HG03280 (cell line): ENCODE results near the gene SLC8A1.

Experiments
- ATAC-seq: cut with Tn5 transposase; IDR thresholded peaks from one replicate; pipeline ENCODE4 v1.9.1; 2021; ENCODE audit warnings: mild to moderate bottlenecking, moderate library complexity; ENCODE audit not compliant: unreplicated experiment

Gene SLC8A1

DNA sequence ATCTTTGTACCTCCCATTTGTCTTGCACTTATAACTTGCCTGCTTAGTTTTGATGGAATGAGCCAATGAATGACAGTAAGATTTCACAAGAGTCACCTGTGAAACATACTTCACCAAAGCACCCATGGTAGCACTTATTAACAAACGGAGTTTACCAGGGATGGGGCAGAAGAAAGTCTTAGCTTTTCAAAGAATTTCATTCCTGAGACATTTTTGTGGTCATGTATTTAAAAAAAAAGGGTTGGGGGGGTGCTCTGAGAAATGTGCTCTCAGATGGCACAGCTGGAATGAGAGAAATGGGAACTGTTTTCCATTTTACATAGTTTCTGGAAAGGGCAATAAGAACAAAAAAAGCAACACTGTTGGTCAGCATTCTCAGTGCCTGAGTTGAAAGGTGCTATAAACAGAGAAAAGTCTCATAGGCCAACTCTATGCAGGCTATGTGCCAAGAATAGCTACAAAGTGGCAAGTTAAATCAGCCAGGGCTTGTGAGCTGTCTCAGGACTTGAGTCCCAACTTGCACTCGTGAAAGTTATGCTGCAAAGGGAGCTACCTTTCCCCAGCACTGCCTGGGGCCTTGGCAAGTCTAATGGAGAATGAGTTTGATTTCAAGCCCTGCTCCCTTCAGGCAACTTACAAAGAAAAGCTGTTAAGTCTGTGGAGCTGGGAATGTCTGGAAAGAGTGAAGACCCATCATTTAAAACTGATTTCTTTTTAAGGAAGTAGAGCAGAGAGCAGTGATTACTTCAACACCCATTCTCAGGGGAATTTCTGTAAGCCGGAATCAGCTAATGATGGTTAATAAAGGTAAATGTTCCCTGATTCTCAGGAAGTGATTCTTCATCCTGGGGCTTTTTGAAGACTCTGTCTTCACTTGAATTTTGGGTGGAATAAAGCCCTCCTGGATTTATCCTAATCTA lies 170.6 kb downstream of the SLC8A1 start:
- no peak for ATAC-seq

DNA sequence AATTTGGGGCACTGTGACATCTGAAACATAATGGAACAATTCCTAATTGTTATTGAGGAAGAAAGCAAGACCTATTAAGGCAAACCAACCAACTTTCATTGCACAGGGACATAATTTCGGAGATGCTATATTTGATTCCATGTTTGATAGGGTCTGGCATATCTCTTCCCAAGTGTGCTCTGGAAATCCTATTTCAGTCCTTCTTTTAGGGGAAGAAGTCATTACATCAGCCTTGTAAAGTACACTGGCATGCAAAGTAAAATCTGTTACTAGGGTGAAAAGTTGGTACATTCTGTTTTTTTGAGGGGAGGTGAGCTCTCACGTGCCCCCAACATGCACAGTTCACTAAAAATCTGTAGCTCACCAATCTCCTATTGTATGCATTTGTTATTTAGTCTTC lies 172.4 kb downstream of the SLC8A1 start:
- ATAC-seq: no peak

DNA sequence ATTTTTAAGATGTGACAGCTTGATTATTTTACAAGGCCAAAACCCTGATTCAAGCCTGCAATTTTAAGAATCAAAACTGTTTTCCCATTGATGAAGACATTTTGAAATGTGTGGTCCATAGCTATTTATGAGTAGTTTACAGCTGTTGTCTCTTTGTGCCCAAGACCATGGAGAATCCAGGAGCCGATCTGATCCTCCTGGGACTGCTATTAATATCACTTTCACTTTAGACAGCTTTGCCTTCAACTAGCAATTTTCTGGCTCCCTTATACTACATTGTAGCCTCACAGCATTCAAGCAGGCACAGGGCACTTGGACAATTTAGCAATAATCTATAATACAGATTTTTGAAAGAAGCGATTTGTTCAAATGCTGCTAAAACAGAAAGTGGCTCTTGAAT lies 172.9 kb downstream of the SLC8A1 start:
- ATAC-seq: no peak

DNA sequence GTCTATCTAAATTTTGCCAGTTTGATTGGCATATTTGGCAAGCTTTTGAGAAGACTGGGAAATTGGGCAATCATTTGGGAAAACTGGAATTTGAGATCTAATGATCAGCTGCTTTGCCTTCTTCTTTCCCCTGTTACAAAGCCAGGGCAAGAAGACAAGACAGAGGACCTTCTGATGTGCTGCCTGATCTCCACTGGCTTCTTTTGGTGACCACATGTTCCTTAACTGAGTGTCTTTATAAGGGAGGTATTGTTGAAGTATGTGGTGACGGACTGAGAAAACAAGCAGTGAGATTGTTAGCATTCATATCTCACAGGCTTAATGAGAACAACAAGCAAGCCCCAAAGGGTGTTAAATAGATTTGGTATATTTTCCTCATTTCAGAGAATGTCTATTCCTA lies 175.8 kb downstream of the SLC8A1 start:
- no peak for ATAC-seq

DNA sequence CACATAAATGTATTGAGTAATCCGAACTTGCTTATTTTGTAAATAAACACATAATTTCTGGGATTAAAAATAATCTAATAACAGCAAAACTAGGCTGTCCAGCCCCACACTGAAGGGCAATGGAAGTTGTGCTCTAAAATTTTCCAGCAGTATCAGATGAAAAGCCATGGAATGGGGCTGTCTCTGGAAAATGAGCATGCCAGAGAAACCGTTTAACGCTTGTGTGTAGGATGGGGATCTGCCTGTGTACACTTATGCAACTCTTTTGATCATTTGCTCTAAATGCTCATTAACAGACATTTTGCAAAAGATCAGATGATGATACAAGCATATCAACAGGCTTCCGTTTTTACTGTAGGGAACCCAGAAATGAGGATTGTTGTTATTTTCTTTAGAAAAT lies 177.6 kb downstream of the SLC8A1 start:
- no peak for ATAC-seq

DNA sequence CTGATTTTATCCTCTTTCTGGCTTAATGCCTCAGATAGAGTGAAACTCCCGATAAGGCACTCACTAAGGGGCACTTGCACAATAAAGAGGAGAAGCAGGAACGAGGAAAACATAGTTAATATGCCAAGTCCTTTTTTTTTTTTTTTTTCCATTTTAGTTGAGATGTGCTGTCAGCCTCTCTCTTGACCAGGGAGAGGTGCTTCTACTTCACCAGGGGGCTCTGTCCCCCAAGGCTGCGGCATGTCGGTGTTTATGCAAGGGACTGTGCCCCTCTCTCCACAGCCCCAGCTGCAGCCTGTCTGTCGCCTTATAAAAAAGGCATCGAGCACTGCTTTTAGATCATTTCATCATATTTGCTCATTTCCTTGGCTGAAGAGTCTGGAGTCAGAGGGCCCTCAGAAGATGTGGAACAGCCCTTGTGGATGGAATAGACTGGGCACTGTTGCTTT lies 178.1 kb downstream of the SLC8A1 start:
- no peak for ATAC-seq

DNA sequence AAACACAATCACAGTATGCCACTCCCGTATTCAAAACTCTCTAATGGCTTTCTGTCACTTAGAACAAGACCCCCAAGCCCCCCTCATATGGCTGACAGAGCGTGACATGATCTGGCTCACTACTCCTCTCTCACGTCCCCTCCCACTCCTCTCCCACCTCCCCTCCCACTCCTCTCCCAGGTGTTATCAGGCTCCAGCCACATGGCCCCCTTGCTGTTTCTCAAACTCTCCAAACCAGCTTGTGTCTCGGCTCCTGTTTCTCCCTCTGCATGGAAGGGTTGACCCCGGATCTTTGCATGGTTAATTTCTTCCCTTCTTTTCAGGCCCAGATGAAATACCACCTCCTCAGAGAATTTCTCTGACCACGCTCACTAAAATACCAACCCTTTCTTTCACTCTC lies 180.8 kb downstream of the SLC8A1 start:
- ATAC-seq: no peak

DNA sequence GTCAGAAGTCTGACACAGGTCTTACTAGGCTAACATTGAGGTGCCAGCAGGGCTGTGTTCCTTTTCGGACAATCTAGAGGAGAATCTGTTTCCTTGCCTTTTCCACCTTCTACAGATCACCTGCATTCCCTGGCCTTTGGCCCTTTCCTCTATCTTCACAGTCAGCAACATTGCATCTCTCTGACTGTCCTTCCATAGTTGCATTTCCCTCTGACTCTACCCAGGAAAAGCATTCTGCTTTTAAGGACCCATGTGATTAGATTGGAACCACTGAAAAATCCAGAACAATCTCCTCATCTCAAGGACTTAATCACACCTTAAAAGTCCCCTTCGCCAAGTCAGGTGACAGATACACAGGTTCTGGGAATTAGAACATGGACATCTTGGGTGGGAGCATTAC lies 181.5 kb downstream of the SLC8A1 start:
- no peak for ATAC-seq

DNA sequence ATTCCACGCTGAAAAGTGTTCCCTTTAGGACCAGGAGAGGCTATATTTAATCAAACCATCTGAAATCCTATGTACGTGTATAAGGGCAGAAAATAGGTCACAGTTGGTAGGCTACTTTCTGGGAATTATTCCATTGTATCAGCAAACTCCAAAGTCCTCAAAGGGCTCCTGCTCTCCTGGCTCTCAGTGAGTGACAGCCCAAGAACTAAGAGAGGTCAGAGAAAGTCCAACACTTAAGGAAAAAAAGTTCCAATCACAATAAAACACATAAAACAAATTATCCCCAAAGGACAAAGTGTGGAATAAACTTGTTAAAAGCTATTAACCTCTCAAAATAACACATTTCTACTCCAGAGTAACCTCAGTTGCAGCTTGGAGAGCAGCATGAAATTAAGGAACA lies 183.3 kb downstream of the SLC8A1 start:
- ATAC-seq: no peak

DNA sequence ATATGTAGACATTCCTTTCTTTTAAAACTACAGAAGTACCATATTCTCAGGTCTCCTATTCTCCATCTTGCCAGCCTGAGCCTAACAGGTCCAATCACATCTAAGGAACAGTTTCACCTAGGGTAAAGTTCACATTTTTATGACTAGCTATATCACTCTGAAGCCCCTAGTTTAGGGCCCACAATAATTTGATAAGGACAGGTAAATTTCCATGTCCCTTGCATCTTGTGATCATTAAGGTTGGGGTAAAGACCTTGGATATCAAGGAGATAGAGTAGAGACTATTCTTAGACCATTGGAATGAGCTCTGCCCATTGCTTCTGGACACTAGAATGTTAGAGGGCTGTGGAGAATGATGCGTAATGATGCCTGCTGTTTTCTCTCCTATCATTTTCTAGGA lies 185.7 kb downstream of the SLC8A1 start:
- no peak for ATAC-seq

DNA sequence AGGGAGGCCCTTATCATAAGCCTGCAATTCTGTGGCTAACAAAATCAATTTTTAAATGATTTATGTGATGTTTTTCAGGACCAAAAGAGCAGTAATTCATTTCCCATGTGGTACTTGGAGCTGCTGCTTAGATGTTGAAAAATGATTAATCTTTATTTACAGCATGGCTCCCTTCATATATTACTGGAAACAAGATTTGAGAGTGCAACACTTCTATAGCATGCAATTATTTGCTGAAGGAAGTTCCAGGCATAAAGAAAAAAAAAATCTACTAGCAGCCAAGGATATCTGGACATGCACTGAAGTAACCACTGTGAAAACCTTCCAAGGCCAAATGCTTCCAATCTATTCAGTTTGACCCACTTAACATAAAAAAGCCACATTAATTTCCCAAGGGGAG lies 186.3 kb downstream of the SLC8A1 start:
- no peak for ATAC-seq

DNA sequence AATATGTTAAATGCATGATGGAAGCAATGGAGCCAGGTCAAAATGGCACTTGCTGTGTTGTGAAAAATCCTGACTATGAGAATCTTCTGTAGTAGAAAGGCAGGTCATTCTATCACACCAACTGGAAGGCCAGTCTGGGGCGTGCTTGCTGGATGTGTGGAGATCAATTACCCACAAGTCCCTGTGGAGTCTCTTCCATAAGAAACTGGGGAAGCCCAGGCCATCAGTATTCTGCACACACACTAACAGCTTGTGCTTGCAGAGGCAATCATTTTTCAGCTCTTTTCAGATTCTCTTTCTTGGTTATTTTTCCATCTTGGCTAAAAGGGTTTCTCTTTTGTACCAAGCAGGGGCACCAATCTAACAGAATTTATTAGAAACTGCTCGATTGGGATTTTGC lies 190.8 kb downstream of the SLC8A1 start:
- ATAC-seq: no peak

DNA sequence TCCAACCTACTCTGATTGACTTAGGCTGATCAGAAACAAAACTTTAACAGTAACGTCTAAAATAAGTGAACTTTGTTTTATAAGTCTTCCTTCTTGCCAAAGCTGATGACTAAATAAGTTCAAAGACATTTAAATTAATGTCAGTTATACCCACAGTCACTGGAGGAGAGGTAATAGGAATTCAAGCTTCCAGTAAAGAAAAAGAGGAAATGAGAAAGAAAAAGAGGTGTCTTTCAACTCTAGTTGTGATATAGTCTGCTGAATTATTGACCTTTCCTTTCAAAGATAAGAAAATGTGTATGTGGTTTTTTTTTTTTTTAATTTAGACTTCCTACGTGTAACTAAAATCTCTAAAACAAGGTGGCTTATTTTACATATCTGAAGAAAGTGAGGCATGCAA lies 191.5 kb downstream of the SLC8A1 start:
- no peak for ATAC-seq

DNA sequence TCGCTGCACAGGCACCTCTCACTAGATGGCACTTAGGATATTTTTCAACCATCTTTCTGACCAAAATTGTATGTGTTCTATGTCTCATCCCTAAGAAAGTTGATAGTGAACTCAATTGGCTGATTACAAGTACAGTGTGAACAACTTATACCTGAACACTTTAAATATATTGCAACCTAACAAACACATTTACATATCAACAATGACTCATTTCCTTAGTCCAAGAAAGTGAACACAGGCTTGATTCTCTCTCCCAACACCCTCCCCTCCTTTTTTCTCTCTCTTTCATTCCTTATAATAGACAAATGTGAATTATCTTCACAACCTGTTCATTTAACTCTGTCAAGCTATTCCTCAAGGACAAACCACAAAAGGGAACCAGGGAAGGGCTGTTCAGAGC lies 192.0 kb downstream of the SLC8A1 start:
- ATAC-seq: no peak

DNA sequence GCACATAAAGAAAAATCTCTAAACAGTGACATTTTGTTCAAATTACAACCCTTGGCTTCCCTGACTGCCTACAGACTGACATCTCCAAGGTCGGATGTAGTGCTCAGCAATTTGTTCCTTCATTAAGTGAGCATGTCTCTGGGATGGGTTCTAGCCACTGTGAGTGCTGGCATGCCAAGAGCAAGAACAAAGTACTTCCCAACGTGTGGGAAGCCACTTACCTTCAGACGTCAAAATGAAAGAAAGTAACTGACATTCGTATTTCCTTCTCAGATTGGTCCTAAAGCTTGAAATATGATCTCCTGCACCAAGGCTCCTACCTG lies 193.8 kb downstream of the SLC8A1 start:
- no peak for ATAC-seq

DNA sequence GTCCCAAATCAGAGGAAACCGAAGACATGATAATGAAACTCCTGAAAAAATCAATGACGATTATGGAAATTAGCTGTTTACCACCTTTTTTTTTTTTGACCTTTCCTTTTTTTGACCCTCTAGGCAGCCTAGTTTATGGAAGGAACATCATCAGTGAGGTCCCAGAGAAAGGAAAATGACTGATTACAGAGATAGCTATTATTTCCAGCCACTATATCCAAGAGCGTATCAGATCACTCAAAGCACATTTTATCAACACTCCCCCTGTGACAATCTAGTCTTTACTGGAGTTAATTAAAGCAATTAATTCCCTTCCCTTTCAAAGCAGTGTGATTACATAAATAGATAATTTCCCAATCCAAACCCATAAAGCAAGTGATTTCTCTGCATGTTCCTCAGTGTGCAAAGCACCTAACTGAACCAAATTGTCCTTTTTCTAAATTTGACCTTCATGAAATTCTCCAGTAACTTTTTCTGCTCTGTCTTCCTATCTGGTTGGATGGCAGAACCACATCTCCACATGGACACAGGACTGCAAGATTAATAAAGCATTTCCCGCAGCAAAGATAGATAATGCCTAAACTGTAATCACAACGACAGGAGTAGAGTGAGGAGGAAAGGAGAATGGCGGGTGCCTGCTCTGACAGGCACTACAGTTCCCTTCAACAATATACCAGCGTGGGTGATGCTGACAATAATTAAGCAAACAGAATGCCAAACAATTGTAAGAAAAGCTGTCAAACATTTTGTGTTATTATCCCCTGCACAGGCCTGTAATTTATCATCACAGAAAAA lies 194.4 kb downstream of the SLC8A1 start:
- no peak for ATAC-seq

DNA sequence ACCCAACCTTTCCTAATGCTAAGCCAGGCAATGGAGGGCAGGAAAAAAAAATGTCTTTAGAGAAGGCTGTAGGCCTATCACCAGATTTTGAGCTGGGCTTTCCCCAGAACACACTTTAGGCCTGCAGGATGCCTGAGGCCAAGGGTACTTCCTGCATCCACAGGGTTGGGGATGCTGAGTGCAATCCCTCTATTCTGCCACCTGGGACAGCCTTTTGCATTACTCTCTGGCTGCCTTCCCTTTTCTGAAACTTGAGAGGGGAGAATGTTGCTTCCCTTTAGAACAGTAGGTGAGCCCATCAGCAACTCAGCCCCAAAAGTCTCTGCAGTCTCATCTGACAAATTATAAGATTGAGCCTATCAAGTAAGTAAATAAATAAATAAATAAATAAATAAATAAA lies 195.2 kb downstream of the SLC8A1 start:
- ATAC-seq: no peak

DNA sequence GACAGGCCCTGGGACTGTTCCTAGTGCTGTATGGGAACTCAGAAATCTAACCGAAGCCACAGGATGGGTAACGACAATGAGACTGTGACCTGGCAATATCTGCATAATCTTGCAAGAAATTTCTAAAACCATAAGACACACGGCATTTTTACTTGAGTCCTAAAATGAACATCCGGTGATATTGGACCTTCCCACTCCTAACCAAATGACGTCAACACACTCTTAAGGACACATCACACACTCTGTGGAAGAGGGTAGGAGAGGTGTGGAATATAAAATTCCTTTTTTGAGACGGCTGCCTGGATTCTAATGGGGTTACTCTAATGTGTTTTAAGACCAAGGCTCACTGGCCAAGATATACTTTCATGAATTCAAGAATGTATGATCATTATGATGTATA lies 195.9 kb downstream of the SLC8A1 start:
- no peak for ATAC-seq

DNA sequence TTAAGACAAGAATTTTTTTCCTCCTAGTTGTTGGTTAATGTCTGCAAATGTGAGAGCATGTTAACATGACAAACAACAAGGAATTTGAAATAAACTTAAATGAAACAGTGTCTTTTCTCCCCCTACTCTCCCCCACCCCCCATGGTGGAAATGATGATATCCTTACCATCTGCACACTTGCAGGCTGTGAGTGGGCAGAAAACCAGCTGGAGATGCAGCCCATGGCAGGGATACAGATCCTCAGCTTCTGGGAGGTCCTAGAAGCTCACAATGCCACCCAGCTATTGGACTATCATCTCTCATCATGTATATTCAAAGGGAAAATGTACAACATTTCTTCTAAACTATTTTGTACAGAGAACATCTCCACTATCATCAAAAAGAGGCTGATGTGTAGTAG lies 196.8 kb downstream of the SLC8A1 start:
- no peak for ATAC-seq

DNA sequence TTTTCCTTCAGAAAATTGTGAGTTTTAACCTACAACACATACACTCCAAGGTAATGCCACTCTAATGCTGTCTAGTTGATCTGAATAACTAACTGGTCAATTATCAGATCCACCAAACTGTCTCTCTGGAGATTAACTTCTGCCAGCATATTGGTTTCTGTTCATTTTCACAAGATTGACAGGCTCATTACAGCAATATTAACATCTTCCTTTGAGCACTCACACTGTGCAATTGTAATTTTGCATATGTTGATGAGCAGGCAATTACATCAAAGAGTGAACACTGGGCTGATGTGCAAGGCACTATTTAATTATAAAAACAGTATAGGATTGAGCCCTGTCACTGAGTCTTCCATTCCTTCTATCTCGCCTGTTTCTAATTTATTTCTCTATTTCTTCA lies 197.3 kb downstream of the SLC8A1 start:
- ATAC-seq: no peak

DNA sequence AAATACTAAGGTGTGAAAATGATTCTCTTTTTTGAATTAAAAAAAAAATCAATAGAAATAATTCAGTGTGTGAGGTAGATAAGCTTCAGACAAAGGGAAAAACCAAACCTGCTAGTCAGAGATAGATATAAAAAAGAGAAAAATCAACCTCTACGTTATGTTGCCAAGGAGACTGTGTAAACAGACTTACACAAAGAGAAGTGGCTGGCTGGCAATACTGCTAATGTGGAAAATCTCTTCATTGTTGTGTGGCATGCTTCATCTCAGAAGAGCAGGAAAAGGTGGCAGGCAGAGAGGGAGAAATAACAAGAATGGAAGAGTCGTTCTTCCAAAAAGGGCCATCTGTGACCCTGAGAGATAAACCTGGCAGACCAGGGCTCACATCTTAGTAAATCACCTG lies 200.8 kb downstream of the SLC8A1 start:
- ATAC-seq: no peak

DNA sequence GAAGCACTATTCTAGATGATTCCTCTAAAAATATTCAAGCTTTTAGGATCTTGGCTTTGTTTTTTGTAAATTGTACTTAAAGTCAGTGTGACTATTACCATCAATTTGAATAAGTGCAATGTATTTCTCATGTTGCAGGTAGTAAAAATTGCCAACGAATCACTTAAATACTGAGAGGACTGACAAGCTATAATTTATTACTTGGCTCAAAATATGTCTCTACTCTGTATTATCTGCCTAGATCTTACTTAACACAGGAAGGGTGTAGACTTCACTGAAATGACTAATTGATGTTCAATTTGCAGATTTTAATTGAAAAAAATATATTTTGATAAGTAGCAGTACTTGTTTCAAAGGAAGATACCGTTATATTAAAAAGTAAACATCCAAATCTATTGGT lies 202.3 kb downstream of the SLC8A1 start:
- ATAC-seq: no peak
